GM18867 (cell line): ENCODE measurements around the gene PDE9A.

ENCODE experiments used
- ATAC-seq: cut with Tn5 transposase; IDR thresholded peaks from one replicate; pipeline ENCODE4 v1.9.1; 2021; ENCODE audit warnings: mild to moderate bottlenecking, moderate library complexity; ENCODE audit not compliant: unreplicated experiment

Gene PDE9A

GRCh38 chr21:42641311-42642218 lies 11.9 kb upstream of the PDE9A start:
- ATAC-seq = no peak

GRCh38 chr21:42642219-42642745 lies 11.1 kb upstream of the PDE9A start:
- ATAC-seq = no peak

DNA sequence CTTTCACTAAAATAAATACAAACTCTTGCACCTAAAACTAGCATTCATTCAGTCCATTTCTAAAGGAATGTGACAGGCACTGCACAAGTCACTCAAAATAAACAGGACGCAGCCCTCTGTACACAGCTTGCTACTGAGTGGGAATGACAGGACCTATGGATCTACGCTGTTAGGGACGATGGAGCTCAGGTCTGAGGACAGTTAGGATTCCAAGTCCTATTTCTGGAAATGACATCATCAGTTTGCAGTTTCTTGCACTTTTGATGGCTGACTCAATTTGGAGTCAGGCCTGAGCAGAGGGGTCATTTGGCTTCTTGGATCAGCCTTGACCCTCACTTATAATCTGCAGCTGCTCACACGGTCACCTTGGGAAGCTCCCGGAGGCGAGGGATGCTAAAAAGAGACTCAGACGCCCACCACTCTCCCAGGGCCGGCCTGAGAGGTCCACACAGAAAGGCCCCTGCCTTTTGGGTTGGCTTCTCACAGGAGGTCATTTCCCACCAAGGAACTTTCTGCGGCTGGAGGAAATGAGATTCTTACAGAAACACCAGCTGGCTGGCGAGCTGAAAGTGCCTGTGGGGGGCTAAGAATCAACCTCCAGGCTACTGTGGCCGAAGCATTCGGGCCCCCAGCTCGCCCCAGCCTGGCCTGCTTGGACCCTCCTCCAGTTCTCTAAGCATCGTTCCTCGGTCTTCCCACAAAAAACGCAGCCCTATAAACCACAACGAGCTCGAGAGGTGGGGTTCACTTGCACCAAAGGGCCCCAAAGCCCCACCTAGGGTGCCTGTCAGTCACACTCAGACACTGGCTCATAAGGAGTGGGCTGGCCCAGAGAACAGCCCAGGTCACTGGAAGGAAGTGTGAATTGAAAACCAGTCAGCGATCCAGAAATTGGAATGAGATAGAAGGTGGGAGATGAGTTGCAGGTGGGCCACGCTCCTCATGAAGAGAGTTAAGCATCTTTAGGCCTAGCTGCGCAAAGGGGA lies 8.9 kb upstream of the PDE9A start:
- no peak for ATAC-seq

GRCh38 chr21:42645211-42646075 lies 8.0 kb upstream of the PDE9A start:
- no peak for ATAC-seq

DNA sequence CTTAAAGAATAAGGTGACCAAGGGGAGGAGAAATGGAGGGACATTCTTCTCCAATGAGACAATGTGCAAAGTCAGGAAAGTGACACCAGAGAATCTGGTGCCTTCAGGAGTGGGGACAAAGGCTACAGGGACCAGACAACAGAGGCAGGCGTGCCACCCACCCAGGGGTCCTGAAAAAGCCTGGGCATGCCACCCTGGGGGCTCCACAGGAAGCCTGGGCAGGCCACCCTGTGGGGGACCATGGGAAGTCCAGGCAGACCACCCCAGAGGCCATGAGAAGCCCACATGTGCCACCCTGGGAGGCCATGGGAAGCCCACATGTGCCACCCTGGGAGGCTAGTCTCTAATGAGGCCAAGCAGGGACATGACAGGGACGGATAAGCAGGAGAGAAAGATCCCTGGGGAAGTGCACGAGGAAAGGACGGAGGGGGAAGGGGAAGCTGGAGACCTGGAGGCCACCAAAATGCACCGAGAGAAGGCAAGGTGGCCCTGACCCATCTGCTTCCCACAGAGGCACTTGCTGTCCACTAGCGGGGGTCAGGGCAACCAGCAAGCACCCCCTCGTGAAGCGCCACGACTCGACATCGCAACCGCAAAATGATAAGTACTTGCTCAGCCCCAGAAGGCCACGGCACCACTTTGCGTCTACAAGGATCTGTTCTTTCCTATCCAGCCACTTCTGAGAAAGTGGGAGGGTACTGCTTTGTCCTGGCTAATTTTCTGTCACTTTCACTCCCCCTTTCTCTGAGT lies 7.2 kb upstream of the PDE9A start:
- ATAC-seq = no peak

- ATAC-seq = no peak
These were observed 6.6 kb upstream of the PDE9A start for GRCh38 chr21:42646836-42647235.

- ATAC-seq = no peak
These were observed 4.8 kb upstream of the PDE9A start for GRCh38 chr21:42648606-42649005.

DNA sequence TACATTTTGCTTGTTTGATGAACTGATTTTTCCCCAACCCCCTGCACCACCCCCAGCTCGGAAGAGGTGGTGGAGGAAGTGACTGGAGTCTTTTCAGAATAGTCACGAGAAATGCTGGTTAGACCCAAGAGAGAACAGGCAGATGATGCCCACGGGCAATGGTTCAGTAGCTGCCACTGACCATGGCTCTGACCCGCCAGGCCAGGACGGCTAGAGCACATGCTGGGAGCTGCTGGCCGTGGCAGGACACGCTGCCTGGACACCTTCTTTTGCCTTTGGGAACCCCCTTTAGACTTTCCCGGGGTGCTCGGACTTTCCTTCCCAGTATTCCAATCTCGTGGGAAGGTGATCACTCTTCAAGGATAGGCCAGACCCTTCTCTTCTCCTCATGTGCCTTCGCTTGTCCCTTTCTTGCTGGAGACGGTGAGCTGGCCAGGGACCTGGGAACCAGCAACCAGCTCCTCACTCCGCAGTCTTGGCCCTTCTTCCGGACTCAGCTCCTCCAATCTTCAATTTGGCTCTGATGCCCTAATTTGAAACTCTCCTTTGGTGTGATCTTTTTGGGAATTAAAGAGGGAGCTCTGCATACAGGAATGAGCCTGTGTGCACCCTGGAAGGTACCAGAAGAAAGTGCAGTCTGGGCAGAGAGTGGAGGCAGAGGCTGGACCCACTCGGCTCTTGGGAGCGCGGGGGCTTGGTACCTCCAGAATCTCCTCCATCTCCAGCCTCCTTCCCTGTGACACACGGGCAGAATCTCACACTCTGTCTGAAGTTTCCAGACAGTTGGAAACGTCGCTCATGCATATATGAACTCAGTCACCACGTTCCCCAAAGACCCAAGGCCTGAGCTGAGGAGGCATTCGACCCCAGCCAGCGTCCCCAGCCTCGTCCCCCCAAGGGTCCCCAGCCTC lies 4.0 kb upstream of the PDE9A start:
- no peak for ATAC-seq

DNA sequence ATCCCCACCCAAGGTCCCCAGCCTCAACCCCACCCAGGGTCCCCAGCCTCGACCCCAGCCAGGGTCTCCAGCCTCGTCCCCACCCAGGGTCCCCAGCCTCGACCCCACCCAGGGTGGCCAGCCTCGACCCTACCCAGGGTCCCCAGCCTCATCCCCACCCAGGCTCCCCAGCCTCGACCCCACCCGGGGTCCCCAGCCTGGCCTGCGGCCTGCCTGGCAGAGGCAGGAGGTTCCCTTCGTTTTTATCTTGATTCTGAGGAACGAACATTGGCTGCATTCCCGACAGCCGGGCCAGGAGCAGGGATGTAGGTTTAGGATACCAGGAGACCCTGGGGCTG lies 3.4 kb upstream of the PDE9A start:
- ATAC-seq = no peak

GRCh38 chr21:42650441-42651421 lies 2.7 kb upstream of the PDE9A start:
- no peak for ATAC-seq

- no peak for ATAC-seq
These were observed 1.7 kb upstream of the PDE9A start for GRCh38 chr21:42651515-42652401.

- ATAC-seq = no peak
These were observed 742 bp upstream of the PDE9A start for GRCh38 chr21:42652527-42653230.

DNA sequence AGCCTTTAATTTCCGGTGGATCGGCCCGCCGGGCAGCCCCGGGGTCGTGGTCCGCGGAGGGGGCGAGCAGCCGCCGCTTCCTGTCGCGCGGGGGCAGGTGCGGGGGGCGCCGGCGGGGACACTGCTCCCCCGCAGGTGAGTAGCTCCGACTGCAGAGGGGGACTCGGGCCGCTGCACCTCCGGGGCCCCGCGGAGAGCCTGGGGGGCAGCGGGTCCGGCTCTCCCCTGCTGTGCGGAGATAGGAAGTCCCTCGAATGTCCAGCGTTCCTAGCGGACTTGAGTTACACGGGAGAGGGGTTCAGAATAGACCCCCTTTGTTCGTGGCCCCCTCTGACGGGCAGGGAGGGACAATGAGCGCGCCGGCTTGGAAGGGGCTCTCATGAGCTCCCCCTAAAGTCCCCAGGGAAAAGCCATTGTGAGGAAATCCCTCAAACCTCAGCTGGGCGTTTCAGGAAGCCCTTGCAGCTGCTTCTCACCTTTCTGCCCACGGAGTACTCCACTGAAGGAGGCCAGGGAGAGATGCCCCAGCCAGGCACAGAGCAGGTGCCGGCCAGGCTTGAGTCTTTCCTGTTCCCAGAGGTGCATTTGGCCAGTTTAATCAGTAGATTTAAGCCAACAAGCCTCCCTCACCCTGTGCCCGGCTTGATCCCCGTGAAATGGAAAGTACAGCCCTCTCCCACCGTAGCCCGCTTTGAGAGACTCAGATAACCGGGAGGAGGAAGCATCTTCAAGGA lies 925 bp downstream of the PDE9A start:
- no peak for ATAC-seq

DNA sequence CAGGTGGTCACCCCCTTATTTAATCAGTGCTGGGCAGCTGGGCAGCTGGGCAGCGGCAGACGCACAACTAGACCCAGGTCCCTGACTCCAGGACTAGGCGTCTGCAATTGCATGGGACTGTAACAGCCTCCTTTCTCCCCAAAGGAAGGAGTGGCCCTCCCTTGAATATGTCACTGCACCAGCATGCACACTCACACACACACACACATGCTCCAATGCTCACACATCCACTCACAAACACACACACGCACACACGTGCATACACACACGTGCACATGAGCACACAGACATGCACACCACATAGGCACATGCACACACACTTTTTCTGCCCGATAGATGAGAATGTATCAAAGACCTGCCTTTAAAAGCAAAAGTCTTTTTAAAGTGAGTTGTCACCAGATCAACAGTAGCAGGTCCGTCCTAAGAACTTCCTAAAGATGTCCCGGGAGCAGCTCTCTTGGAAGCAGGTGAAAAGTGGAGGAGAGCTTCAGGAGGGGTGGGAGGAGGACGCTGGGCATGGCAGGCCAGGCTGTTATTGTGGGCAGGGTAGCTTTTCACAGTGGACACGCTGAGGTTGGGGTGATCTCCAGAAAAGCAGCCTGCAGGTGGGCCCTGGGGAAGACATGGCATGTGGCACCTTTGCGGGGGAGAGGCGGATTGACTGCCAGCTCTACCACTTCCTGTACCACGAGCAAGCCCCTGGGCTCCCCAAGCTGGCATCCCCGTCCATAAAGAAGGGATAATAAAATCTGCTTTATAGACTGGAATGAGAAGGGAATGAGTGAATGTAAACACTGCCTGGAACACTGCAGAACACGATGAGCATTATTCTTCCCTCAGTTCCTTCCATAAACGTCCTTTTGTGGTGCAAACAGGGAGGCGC lies 1.7 kb downstream of the PDE9A start:
- no peak for ATAC-seq
